GM18951 (cell line): ENCODE data around the gene TEX26.

ENCODE experiments used
- POLR2A ChIP-seq: IDR thresholded peaks from 4 replicates; pipeline ENCODE4 v1.6.1; 2011; ENCODE audit warnings: mild to moderate bottlenecking; ENCODE audit not compliant: insufficient read length, insufficient read depth; ENCODE audit errors: extremely low read depth
- in situ Hi-C: fragments of 300-500 bp; cut with MboI; formaldehyde crosslinking; loops from one replicate; pipeline ENCODE4 v1.12.0; 2022; ENCODE audit warnings: low sequenced_read_pairs, mixed read lengths, inconsistent platforms; ENCODE audit not compliant: unreplicated experiment

The TEX26 gene

GRCh38 chr13:31001647-31002046 is 69.2 kb downstream of the TEX26 start:
- TF ChIP-seq POLR2A = no peak
- in situ Hi-C loops = no loop called here

GRCh38 chr13:31005066-31005465 is 72.6 kb downstream of the TEX26 start:
- TF ChIP-seq POLR2A = no peak
- in situ Hi-C loops = no loop called here

- in situ Hi-C loops = no loop called here
- TF ChIP-seq POLR2A = no peak
Observed at GRCh38 chr13:31007417-31007816, 75.0 kb downstream of the TEX26 start.

- TF ChIP-seq POLR2A = no peak
- in situ Hi-C loops = no loop called here
Observed at GRCh38 chr13:31008400-31009115, 76.1 kb downstream of the TEX26 start.

GRCh38 chr13:31009166-31009565 is 76.7 kb downstream of the TEX26 start:
- TF ChIP-seq POLR2A = no peak
- in situ Hi-C loops = no loop called here

- in situ Hi-C loops = no loop called here
- TF ChIP-seq POLR2A = no peak
Observed at GRCh38 chr13:31010296-31010695, 77.8 kb downstream of the TEX26 start.

GRCh38 chr13:31011193-31011860 is 78.9 kb downstream of the TEX26 start:
- in situ Hi-C loops = no loop called here
- TF ChIP-seq POLR2A = no peak

- in situ Hi-C loops = no loop called here
- TF ChIP-seq POLR2A = no peak
Observed at GRCh38 chr13:31011901-31012654, 79.6 kb downstream of the TEX26 start.

- in situ Hi-C loops = no loop called here
- TF ChIP-seq POLR2A = no peak
Observed at GRCh38 chr13:31012655-31013024, 80.2 kb downstream of the TEX26 start.

GRCh38 chr13:31014456-31014855 is 82.0 kb downstream of the TEX26 start:
- TF ChIP-seq POLR2A = no peak
- in situ Hi-C loops = no loop called here

GRCh38 chr13:31015199-31015598 is 82.7 kb downstream of the TEX26 start:
- in situ Hi-C loops = no loop called here

GRCh38 chr13:31016342-31017325 is 84.2 kb downstream of the TEX26 start:
- in situ Hi-C loops = no loop called here
- no peak for TF ChIP-seq POLR2A

More at GRCh38 chr13:31015199-31015598, 82.7 kb downstream of the TEX26 start:
- no peak for TF ChIP-seq POLR2A
